NT2/D1 (cell line): Measurements from ENCODE around the gene CACNA1A.
"Not testable (repeated sequence)": the region's sequence is repeated elsewhere in the genome, so short reads cannot be mapped to it uniquely, and the experiment has no call there.

Experiments used
- SUZ12 ChIP-seq: IDR thresholded peaks from 2 replicates; pipeline ENCODE4 v1.6.1; 2011; ENCODE audit not compliant: insufficient read length, insufficient read depth; ENCODE audit errors: extremely low read depth
- YY1 ChIP-seq: IDR thresholded peaks from 2 replicates; pipeline ENCODE4 v1.6.1; 2011; ENCODE audit not compliant: insufficient read length, insufficient read depth
- ZNF274 ChIP-seq: IDR thresholded peaks from 2 replicates; pipeline ENCODE4 v1.6.1; 2011; ENCODE audit warnings: mild to moderate bottlenecking, low read depth, low read length

DNA sequence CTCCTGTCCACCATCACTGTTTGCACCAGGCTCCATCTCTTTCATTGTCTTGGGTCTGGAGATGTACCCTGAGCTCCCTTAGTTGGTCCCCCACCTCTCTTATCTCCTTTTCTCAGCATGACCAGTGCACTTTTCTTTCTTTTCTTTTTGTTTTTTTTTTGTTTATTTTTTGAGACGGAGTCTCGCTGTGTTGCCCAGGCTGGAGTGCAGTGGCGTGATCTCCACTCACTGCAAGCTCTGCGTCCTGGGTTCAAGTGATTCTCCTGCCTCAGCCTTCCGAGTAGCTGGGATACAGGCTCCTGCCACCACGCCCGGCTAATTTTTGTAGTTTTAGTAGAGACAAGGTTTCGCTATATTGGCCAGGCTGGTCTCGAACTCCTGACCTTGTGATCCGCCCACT, 328.0 kb downstream of the CACNA1A start:
- not testable (repeated sequence) for TF ChIP-seq ZNF274, YY1, SUZ12
